Adrenal gland (tissue), 5 donors: ENCODE results near the gene SNAP25.

ENCODE experiments used
- CTCF ChIP-seq, 6 experiments: fragments of 450-650 bp in 4 of 6; fragments of 200-600 bp in 2 of 6; sonication (generic) in 1 of 6; IDR thresholded peaks; 1 replicate in 5 of 6; 2 replicates in 1 of 6; pipeline versions ENCODE4 v1.5.1 to v1.8.0; 2016 to 2021; ENCODE audit warnings: antibody characterized with exemption in 6 of 6, mild to moderate bottlenecking in 2 of 6, moderate library complexity in 1 of 6
- POLR2A ChIP-seq, 2 donors: fragments of 450-650 bp; IDR thresholded peaks; one replicate each; pipeline ENCODE4 v1.6.1; 2017; ENCODE audit warnings: antibody characterized with exemption in 2 of 2, mild to moderate bottlenecking in 2 of 2, moderate library complexity in 1 of 2
- donor health status: DM: no; HTN: no; CAD: no.

GRCh38 chr20:10174400-10174799, 44.2 kb upstream of the SNAP25 start:
- no peak for TF ChIP-seq CTCF (IDR thresholded peaks at IDR 0.05)
- no peak for TF ChIP-seq POLR2A (IDR thresholded peaks at IDR 0.05)
